GM18507 (cell line): ENCODE results near the gene DHFR.

Source experiments
- DNase-seq: peaks from one replicate; pipeline ENCODE4 v3.0.0; 2011; ENCODE audit warnings: low read depth; ENCODE audit not compliant: insufficient read length; ENCODE audit errors: extremely low spot score
- FAIRE-seq: peaks from 2 replicates; lab custom pipeline; 2011; peaks lifted over from hg19 to GRCh38; lab: Jason Lieb, UNC

Gene DHFR

GRCh38 chr5:80659106-80659505, 4.3 kb upstream of the DHFR start:
- no peak for FAIRE-seq
- DNase-seq: no peak

GRCh38 chr5:80656425-80656824, 1.6 kb upstream of the DHFR start:
- DNase-seq (no peak), FAIRE-seq (no peak)

- DNase-seq (no peak), FAIRE-seq (no peak)
Observed at GRCh38 chr5:80655231-80655774, 520 bp upstream of the DHFR start.

- DNase-seq (no peak), FAIRE-seq (peak; percentile 68)
Observed at GRCh38 chr5:80654054-80654390, 761 bp downstream of the DHFR start.

- no peak for FAIRE-seq
- no peak for DNase-seq
Observed at GRCh38 chr5:80653502-80653901, 1.3 kb downstream of the DHFR start.

GRCh38 chr5:80646926-80647325, 7.9 kb downstream of the DHFR start:
- FAIRE-seq (no peak), DNase-seq (no peak)

GRCh38 chr5:80644900-80645299, 9.9 kb downstream of the DHFR start:
- DNase-seq: no peak
- FAIRE-seq: no peak

GRCh38 chr5:80641353-80641752, 13.4 kb downstream of the DHFR start:
- FAIRE-seq (no peak), DNase-seq (no peak)

GRCh38 chr5:80634193-80634592, 20.6 kb downstream of the DHFR start:
- FAIRE-seq: no peak
- DNase-seq: no peak

- FAIRE-seq (no peak), DNase-seq (no peak)
Observed at GRCh38 chr5:80632700-80633099, 22.1 kb downstream of the DHFR start.

- no peak for DNase-seq
- no peak for FAIRE-seq
Observed at GRCh38 chr5:80631278-80632259, 23.2 kb downstream of the DHFR start.

- FAIRE-seq (no peak), DNase-seq (no peak)
Observed at GRCh38 chr5:80629281-80629680, 25.5 kb downstream of the DHFR start.

- no peak for FAIRE-seq
- DNase-seq: no peak
Observed at GRCh38 chr5:80625230-80625629, 29.6 kb downstream of the DHFR start.

- no peak for DNase-seq
- FAIRE-seq: no peak
Observed at GRCh38 chr5:80623999-80624398, 30.8 kb downstream of the DHFR start.

- FAIRE-seq: no peak
- no peak for DNase-seq
Observed at GRCh38 chr5:80622756-80623155, 32.0 kb downstream of the DHFR start.

GRCh38 chr5:80620211-80620610, 34.6 kb downstream of the DHFR start:
- no peak for DNase-seq

GRCh38 chr5:80619086-80619485, 35.7 kb downstream of the DHFR start:
- FAIRE-seq (no peak), DNase-seq (no peak)

More at GRCh38 chr5:80620211-80620610, 34.6 kb downstream of the DHFR start:
- no peak for FAIRE-seq

- no peak for FAIRE-seq
- DNase-seq: no peak
Observed at GRCh38 chr5:80618438-80618837, 36.3 kb downstream of the DHFR start.

- FAIRE-seq: no peak
- no peak for DNase-seq
Observed at GRCh38 chr5:80615266-80615914, 39.4 kb downstream of the DHFR start.

GRCh38 chr5:80609692-80610091, 45.1 kb downstream of the DHFR start:
- no peak for FAIRE-seq
- no peak for DNase-seq

- no peak for DNase-seq
Observed at GRCh38 chr5:80608731-80609130, 46.1 kb downstream of the DHFR start.

More at GRCh38 chr5:80608731-80609130, 46.1 kb downstream of the DHFR start:
- no peak for FAIRE-seq
